Calu3 (cell line): ENCODE measurements around the gene MT1H. TPM values are rescaled to one million over a fixed set of nuclear protein-coding genes. Genes with fewer than 3 reads are reported as not detected.
"Not testable (repeated sequence)": the region's sequence is repeated elsewhere in the genome, so short reads cannot be mapped to it uniquely, and the experiment has no call there.

ENCODE experiments used
- BruUV-seq: library from RNA; stranded (reverse); fragments of 400-500 nt; replicated peaks from 2 replicates; lab custom pipeline; 2021; lab: Mats Ljungman, UMichigan
- CTCF ChIA-PET: fragments of 300-600 bp; sonication (Branson Sonifier 250); formaldehyde crosslinking; loops from one replicate; lab custom pipeline; 2022; ENCODE audit warnings: antibody characterized with exemption; lab: Charles Lee
- DNase-seq: peaks from one replicate; pipeline ENCODE4 v3.0.0; 2022
- H3K27ac Mint-ChIP-seq: one replicate; pipeline ENCODE4 v1.8.0; 2022; ENCODE audit warnings: mixed read lengths; ENCODE audit not compliant: unreplicated experiment
- H3K27me3 Mint-ChIP-seq: one replicate; pipeline ENCODE4 v1.8.0; 2022; ENCODE audit warnings: mixed read lengths; ENCODE audit not compliant: unreplicated experiment
- H3K36me3 Mint-ChIP-seq: one replicate; pipeline ENCODE4 v1.8.0; 2022; ENCODE audit warnings: mild to moderate bottlenecking, moderate library complexity, mixed read lengths; ENCODE audit not compliant: insufficient read depth, unreplicated experiment
- H3K4me1 Mint-ChIP-seq: one replicate; pipeline ENCODE4 v1.8.0; 2022; ENCODE audit warnings: mild to moderate bottlenecking, low read depth, mixed read lengths; ENCODE audit not compliant: unreplicated experiment
- H3K4me3 Mint-ChIP-seq: one replicate; pipeline ENCODE4 v1.8.0; 2022; ENCODE audit warnings: mild to moderate bottlenecking, low read depth, moderate library complexity, mixed read lengths; ENCODE audit not compliant: unreplicated experiment
- H3K9me3 Mint-ChIP-seq: one replicate; pipeline ENCODE4 v1.8.0; 2022; ENCODE audit warnings: low read depth, mixed read lengths; ENCODE audit not compliant: unreplicated experiment
- intact Hi-C: fragments of 100-400 bp; cut with micrococcal nuclease; formaldehyde crosslinking; loops from one replicate; pipeline ENCODE4 v1.10.0; 2022; ENCODE audit not compliant: unreplicated experiment
- total RNA-seq: library from RNA; stranded (reverse); gene quantifications from 2 replicates; pipeline ENCODE4 v1.2.3, GENCODE V29; 2022
- TF ChIP-seq, protein P1 (sequence below): fragments of 200-600 bp; IDR thresholded peaks from one replicate; pipeline ENCODE4 v1.8.0; 2022; ENCODE audit warnings: antibody characterized with exemption; ENCODE audit not compliant: unreplicated experiment

Gene MT1H
- total RNA-seq, 1 experiment from 2014 or later, result not detected

- Mint-ChIP-seq H3K36me3 (no peaks in the 10 kb centered on the region), H3K9me3 (no peaks in the 10 kb centered on the region), H3K4me1 (no peaks in the 10 kb centered on the region), H3K27ac (no peak overlapping the region), H3K27me3 (peaks cover 61% of the 10 kb centered on the region), H3K4me3 (no peak overlapping the region)
- CTCF ChIA-PET, result no interaction called here
- no TSS peak for BruUV-seq
- DNase-seq, result no peak
- intact Hi-C loops, result no loop called here
- TF ChIP-seq, protein P1, sequence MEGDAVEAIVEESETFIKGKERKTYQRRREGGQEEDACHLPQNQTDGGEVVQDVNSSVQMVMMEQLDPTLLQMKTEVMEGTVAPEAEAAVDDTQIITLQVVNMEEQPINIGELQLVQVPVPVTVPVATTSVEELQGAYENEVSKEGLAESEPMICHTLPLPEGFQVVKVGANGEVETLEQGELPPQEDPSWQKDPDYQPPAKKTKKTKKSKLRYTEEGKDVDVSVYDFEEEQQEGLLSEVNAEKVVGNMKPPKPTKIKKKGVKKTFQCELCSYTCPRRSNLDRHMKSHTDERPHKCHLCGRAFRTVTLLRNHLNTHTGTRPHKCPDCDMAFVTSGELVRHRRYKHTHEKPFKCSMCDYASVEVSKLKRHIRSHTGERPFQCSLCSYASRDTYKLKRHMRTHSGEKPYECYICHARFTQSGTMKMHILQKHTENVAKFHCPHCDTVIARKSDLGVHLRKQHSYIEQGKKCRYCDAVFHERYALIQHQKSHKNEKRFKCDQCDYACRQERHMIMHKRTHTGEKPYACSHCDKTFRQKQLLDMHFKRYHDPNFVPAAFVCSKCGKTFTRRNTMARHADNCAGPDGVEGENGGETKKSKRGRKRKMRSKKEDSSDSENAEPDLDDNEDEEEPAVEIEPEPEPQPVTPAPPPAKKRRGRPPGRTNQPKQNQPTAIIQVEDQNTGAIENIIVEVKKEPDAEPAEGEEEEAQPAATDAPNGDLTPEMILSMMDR, result no peak
Observed at GRCh38 chr16:56711862-56712261, 42.2 kb downstream of the MT1H start.

DNA sequence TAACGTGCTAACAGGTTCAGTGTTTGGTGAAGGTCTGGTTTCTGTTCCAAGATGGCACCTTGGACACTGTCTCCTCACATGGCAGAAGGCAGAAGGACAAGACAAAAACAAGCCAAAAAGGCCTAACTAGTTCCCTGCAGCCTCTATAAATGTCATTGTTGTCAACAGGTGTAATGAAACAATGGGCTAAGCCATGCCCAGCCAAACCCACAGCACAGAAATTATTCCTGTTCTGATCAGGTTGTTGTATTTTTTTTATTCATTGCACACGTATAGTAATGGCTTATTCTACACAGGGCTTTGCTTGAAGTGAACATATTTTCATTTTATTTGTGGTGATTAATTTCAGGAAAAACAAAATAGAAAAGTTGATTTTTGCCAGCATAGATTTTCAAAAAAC is 44.2 kb downstream of the MT1H start:
- no peak for DNase-seq
- TF ChIP-seq, protein P1, result no peak
- Mint-ChIP-seq H3K27ac (no peak overlapping the region), H3K27me3 (peaks cover 45% of the 10 kb centered on the region), H3K36me3 (no peaks in the 10 kb centered on the region), H3K9me3 (no peaks in the 10 kb centered on the region), H3K4me1 (no peaks in the 10 kb centered on the region), H3K4me3 (no peak overlapping the region)
- CTCF ChIA-PET, result no interaction called here
- intact Hi-C loops, result no loop called here
- BruUV-seq, result no TSS peak

- CTCF ChIA-PET, result interaction anchor here (1.0 kb wide), 1 partner anchor 10 kb away, joined by 4 read pairs; no protein-coding TSS in a partner anchor
- Mint-ChIP-seq H3K27me3 (peaks cover 32% of the 10 kb centered on the region), H3K9me3 (no peaks in the 10 kb centered on the region)
Observed at GRCh38 chr16:56715126-56715525, 45.5 kb downstream of the MT1H start.

GRCh38 chr16:56716761-56717160 is 47.1 kb downstream of the MT1H start:
- intact Hi-C loops, result no loop called here
- CTCF ChIA-PET, result no interaction called here

More at GRCh38 chr16:56715126-56715525, 45.5 kb downstream of the MT1H start:
- BruUV-seq, result no TSS peak
- Mint-ChIP-seq H3K4me1 (no peaks in the 10 kb centered on the region), H3K27ac (no peak overlapping the region), H3K36me3 (no peaks in the 10 kb centered on the region), H3K4me3 (no peak overlapping the region)
- TF ChIP-seq, protein P1, result no peak
- intact Hi-C loops, result no loop called here
- no peak for DNase-seq

GRCh38 chr16:56717532-56717931 is 47.9 kb downstream of the MT1H start:
- intact Hi-C loops, H3K27ac Mint-ChIP-seq, H3K9me3 Mint-ChIP-seq, CTCF ChIA-PET, BruUV-seq, H3K36me3 Mint-ChIP-seq, H3K4me1 Mint-ChIP-seq, H3K4me3 Mint-ChIP-seq, DNase-seq: not testable (repeated sequence)
- peaks cover 21% of the 10 kb centered on the region for H3K27me3 Mint-ChIP-seq

More at GRCh38 chr16:56716761-56717160, 47.1 kb downstream of the MT1H start:
- BruUV-seq, result no TSS peak
- Mint-ChIP-seq H3K9me3 (no peaks in the 10 kb centered on the region), H3K36me3 (no peaks in the 10 kb centered on the region), H3K4me3 (no peak overlapping the region), H3K4me1 (no peaks in the 10 kb centered on the region), H3K27me3 (peaks cover 19% of the 10 kb centered on the region), H3K27ac (no peak overlapping the region)
- TF ChIP-seq, protein P1, result no peak
- no peak for DNase-seq
